Measurements from ENCODE around the gene C1orf21. TPM values are rescaled to one million over a fixed set of nuclear protein-coding genes. Genes with fewer than 3 reads are reported as not detected.

Gene C1orf21
- total RNA-seq, 1 experiment from 2014 or later = 28.5 TPM

GRCh38 chr1:184608581-184608980 is 221.8 kb downstream of the C1orf21 start:
- peaks cover 42% of the 10 kb centered on the region for H3K4me1 Mint-ChIP-seq
- H3K27me3 Mint-ChIP-seq (ENCODE audit: low read depth) = no peaks in the 10 kb centered on the region
- peak overlapping the region; percentile 63 for H3K27ac Mint-ChIP-seq
- ATAC-seq = peak; percentile 12; the same call in 1 of the 2 replicates
- no peaks in the 10 kb centered on the region for H3K36me3 Mint-ChIP-seq
- H3K4me3 Mint-ChIP-seq = no peak overlapping the region
- no peaks in the 10 kb centered on the region for H3K9me3 Mint-ChIP-seq
- TF ChIP-seq ERG (CRISPR knock-in tag; IDR thresholded peaks at IDR 0.05) (no peak), ZNF121 (CRISPR knock-in tag; IDR thresholded peaks at IDR 0.05) (no peak), IRF2 (CRISPR knock-in tag; IDR thresholded peaks at IDR 0.05; ENCODE audit: borderline replicate concordance, low read depth) (no peak), ZNF219 (CRISPR knock-in tag; IDR thresholded peaks at IDR 0.05; ENCODE audit: borderline replicate concordance) (no peak), ETV6 (CRISPR knock-in tag; IDR thresholded peaks at IDR 0.05) (no peak), E2F5 (CRISPR knock-in tag; IDR thresholded peaks at IDR 0.05) (no peak), GTF2I (CRISPR knock-in tag; conservative IDR thresholded peaks at IDR 0.05) (no peak), MXD4 (CRISPR knock-in tag; IDR thresholded peaks at IDR 0.05; ENCODE audit: borderline replicate concordance) (no peak), MAX (CRISPR knock-in tag; IDR thresholded peaks at IDR 0.05) (no peak), ZNF423 (CRISPR knock-in tag; IDR thresholded peaks at IDR 0.05) (no peak), NR1H2 (CRISPR knock-in tag; IDR thresholded peaks at IDR 0.05) (no peak), ATF3 (CRISPR knock-in tag; conservative IDR thresholded peaks at IDR 0.05) (no peak), CREM (CRISPR knock-in tag; IDR thresholded peaks at IDR 0.05) (no peak), CTCF (IDR thresholded peaks at IDR 0.05) (no peak), ESRRA (CRISPR knock-in tag; IDR thresholded peaks at IDR 0.05; ENCODE audit: borderline replicate concordance) (no peak), ZNF263 (CRISPR knock-in tag; IDR thresholded peaks at IDR 0.05; ENCODE audit: low read depth) (no peak), ZNF317 (CRISPR knock-in tag; IDR thresholded peaks at IDR 0.05; ENCODE audit: borderline replicate concordance, low read depth) (no peak), HMGA2 (CRISPR knock-in tag; IDR thresholded peaks at IDR 0.05) (no peak), RELA (CRISPR knock-in tag; IDR thresholded peaks at IDR 0.05; ENCODE audit: borderline replicate concordance) (no peak)
- no peak for DNase-seq (ENCODE audit: low spot score)
- POLR2A ChIA-PET = no interaction called here
- CTCF ChIA-PET = interaction anchor here (2.4 kb wide), 1 partner anchor 56 kb away, joined by 12 read pairs; no protein-coding TSS in a partner anchor

GRCh38 chr1:184608990-184609389 is 222.2 kb downstream of the C1orf21 start:
- no peaks in the 10 kb centered on the region for H3K9me3 Mint-ChIP-seq
- no peaks in the 10 kb centered on the region for H3K27me3 Mint-ChIP-seq (ENCODE audit: low read depth)
- ChIA-PET CTCF (interaction anchor here (2.4 kb wide), 1 partner anchor 55 kb away, joined by 12 read pairs; no protein-coding TSS in a partner anchor), POLR2A (no interaction called here)
- no peak for DNase-seq (ENCODE audit: low spot score)
- peak; percentile 52; the same call in 1 of the 2 replicates for ATAC-seq
- no peaks in the 10 kb centered on the region for H3K36me3 Mint-ChIP-seq
- H3K4me1 Mint-ChIP-seq = peaks cover 39% of the 10 kb centered on the region
- H3K4me3 Mint-ChIP-seq = no peak overlapping the region
- peak overlapping the region; percentile 63 for H3K27ac Mint-ChIP-seq
- TF ChIP-seq NFATC4 (CRISPR knock-in tag; IDR thresholded peaks at IDR 0.05) = no peak
- no peak for TF ChIP-seq NR1H2 (CRISPR knock-in tag; IDR thresholded peaks at IDR 0.05)
- no peak for TF ChIP-seq ZNF425 (CRISPR knock-in tag; conservative IDR thresholded peaks at IDR 0.05)
- TF ChIP-seq CBFB (CRISPR knock-in tag; IDR thresholded peaks at IDR 0.05; ENCODE audit: low read depth) = no peak
- no peak for TF ChIP-seq TEAD4 (CRISPR knock-in tag; IDR thresholded peaks at IDR 0.05)
- no peak for TF ChIP-seq CREM (CRISPR knock-in tag; IDR thresholded peaks at IDR 0.05)
- TF ChIP-seq SMAD3 (CRISPR knock-in tag; IDR thresholded peaks at IDR 0.05; ENCODE audit: borderline replicate concordance) = no peak
- TF ChIP-seq PREB (CRISPR knock-in tag; IDR thresholded peaks at IDR 0.05; ENCODE audit: borderline replicate concordance) = no peak
- TF ChIP-seq NFYB (CRISPR knock-in tag; conservative IDR thresholded peaks at IDR 0.05; ENCODE audit: low read depth) = no peak
- no peak for TF ChIP-seq NFE2L1 (CRISPR knock-in tag; IDR thresholded peaks at IDR 0.05)
- no peak for TF ChIP-seq ZNF512 (CRISPR knock-in tag; IDR thresholded peaks at IDR 0.05; ENCODE audit: borderline replicate concordance)
- TF ChIP-seq HMGA2 (CRISPR knock-in tag; IDR thresholded peaks at IDR 0.05) = no peak

Data from WTC11 (cell line).